Stimulated activated CD8-positive, alpha-beta memory T cell treated with anti-CD3 and anti-CD28 coated beads, Interleukin-15, amount 100 ng/mL, for 48 hours (primary cell): Measurements from ENCODE around the gene NUB1.

Source experiments
- DNase-seq, 2 donors: peaks; one replicate each; pipeline ENCODE4 v3.0.0-alpha.2; 2020; ENCODE audit warnings: low read depth in 2 of 2

NUB1 gene

GRCh38 chr7:151423936-151424335 is 82.3 kb downstream of the NUB1 start:
- DNase-seq, result no peak

- no peak for DNase-seq
These were observed 83.2 kb downstream of the NUB1 start for GRCh38 chr7:151424799-151425198.

DNA sequence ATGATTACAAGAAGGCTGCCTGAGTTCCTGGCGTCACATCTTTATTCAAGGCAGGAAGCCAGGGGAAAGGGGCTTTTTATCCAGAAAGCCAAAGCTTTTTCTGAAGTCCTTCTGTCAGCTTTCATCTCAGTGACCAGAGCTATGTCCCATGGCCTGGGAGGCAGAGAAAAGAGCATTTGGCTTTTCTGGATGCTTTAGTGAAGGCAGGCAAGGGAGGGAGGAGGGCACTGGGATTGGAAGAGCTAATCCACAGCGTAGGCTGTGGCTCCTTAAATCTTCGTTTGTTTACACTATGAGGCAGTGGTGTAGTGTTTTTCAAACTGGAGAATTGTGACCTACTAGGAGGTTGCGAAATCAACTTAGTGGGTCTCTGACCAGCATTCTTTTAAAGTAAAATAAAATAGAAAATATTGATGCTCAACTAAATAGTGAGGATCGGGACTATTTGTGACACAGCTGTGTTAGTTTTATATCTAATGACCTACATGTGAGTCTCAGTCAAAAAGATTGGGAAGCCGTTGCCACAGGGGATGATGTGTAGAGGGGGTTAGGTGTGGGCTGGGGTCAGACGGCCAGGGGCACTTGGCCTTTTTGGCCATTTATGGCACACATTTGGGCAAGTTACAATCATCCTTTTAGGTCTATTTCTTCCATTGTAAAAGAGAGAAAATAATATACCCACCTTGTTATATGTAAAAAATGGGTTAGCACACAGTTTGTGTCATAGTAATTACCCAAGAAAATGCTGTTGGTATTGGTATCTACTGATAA is 84.2 kb downstream of the NUB1 start:
- no peak for DNase-seq

- DNase-seq, result no peak
These were observed 84.9 kb downstream of the NUB1 start for GRCh38 chr7:151426441-151426903.

DNA sequence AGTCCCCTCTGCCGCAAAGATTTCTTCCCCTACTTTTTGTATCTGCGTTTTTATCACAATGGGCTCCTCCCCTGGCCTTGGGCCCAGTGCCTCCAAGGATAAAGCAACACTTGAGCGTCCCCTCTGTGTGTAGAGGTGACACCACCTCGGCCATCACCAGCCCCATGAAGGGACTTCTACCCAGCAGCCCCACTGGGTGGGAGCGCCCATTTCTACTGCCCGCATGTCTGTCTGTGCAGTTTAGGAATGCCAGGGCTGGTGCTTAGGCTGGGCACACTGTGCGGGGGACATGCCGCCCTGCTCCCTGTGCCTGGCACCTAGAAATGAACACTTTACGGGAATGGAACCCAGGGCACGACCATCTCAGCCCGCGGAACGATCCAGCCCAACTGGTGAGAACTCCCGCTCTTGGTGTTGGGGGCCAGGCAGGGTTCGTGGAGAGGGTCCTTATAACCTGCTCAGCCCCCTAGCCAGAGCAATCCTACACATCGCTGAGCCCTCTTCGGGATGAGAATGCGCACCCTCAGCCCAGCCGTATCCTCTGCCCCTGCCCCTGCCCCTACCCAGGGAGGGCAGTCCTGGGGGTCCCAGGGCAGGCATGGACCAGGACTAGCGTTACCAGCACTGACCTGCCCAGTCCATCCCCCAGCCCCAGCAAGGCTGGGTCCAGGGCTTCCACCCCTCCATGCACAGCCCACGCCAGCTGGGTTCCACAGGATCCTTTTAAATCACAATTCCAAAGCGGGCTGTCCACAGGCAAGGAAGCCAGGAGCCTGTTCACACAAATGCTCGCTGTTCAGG is 85.5 kb downstream of the NUB1 start:
- no peak for DNase-seq

GRCh38 chr7:151427705-151428377 is 86.2 kb downstream of the NUB1 start:
- no peak for DNase-seq
